Lower leg skin (tissue), 4 donors: ENCODE data around the gene C22orf23. TPM values are rescaled to one million over a fixed set of nuclear protein-coding genes. Genes with fewer than 3 reads are reported as not detected.
"Not testable (repeated sequence)": the region's sequence is repeated elsewhere in the genome, so short reads cannot be mapped to it uniquely, and the experiment has no call there.

ENCODE experiments used
- DNase-seq, 2 donors: peaks; one replicate each; pipeline ENCODE4 v3.0.0-alpha.2; 2019; ENCODE audit warnings: low spot score in 2 of 2
- H3K4me3 ChIP-seq: fragments of 200-600 bp; sonication (generic); 2 replicates; pipeline ENCODE4 v1.5.1; 2017; ENCODE audit warnings: mild to moderate bottlenecking, low read depth; ENCODE audit not compliant: poor library complexity, severe bottlenecking
- POLR2A ChIP-seq, 2 donors: fragments of 450-650 bp; IDR thresholded peaks; one replicate each; pipeline ENCODE4 v1.6.1; 2016 to 2017; ENCODE audit warnings: antibody characterized with exemption in 2 of 2, mild to moderate bottlenecking in 1 of 2, moderate library complexity in 1 of 2
- WGBS, 2 donors: methylation state at CpG; one replicate each; pipeline ENCODE4 v1.1.5; 2018; 5-methylcytosine and 5-hydroxymethylcytosine counted together
- intact Hi-C: fragments of 100-400 bp; cut with DNase I; formaldehyde crosslinking; loops from one replicate; pipeline ENCODE4 v1.15.0; 2023; ENCODE audit warnings: low total_unique reads
- total RNA-seq, 4 donors: library from RNA; depleted of rRNA; stranded (reverse); fragments of >200 nt; gene quantifications; one replicate each; pipeline ENCODE4 v1.1.0, GENCODE V29; 2016
- TF ChIP-seq, protein P1 (sequence below), 3 donors: fragments of 450-650 bp; IDR thresholded peaks; one replicate each; pipeline ENCODE4 v1.5.1; 2016; ENCODE audit warnings: antibody characterized with exemption in 3 of 3, mild to moderate bottlenecking in 3 of 3, moderate library complexity in 2 of 3

Gene C22orf23
- total RNA-seq, 4 donors from 2014 or later: not detected

DNA sequence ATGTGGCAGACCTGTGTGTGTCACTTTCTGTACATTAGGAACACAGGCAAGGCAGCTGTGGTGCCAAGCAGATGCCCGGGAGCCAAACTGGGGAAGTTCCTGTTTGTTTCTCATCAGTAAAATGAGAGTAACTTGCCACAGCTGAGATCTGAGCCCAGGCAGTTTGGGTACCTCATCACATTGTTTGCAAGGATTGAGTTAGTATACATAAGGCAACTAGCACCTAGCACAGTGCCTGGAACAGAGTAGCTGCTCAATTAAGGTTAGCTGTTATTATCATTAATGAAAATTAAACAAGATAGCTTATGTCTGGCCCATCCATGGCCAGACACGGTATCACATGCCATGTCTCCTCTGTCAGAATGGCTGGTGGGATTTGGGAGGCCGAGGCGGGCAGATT lies 23.1 kb upstream of the C22orf23 start:
- intact Hi-C loops: no loop called here
- DNase-seq: no peak
- WGBS, 2 donors: 82 to 84% methylated on average over 4 of the region's 4 CpGs
- no peak for TF ChIP-seq POLR2A (IDR thresholded peaks at IDR 0.05)
- TF ChIP-seq, protein P1, sequence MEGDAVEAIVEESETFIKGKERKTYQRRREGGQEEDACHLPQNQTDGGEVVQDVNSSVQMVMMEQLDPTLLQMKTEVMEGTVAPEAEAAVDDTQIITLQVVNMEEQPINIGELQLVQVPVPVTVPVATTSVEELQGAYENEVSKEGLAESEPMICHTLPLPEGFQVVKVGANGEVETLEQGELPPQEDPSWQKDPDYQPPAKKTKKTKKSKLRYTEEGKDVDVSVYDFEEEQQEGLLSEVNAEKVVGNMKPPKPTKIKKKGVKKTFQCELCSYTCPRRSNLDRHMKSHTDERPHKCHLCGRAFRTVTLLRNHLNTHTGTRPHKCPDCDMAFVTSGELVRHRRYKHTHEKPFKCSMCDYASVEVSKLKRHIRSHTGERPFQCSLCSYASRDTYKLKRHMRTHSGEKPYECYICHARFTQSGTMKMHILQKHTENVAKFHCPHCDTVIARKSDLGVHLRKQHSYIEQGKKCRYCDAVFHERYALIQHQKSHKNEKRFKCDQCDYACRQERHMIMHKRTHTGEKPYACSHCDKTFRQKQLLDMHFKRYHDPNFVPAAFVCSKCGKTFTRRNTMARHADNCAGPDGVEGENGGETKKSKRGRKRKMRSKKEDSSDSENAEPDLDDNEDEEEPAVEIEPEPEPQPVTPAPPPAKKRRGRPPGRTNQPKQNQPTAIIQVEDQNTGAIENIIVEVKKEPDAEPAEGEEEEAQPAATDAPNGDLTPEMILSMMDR (IDR thresholded peaks at IDR 0.05): no peak
- H3K4me3 ChIP-seq: no peak overlapping the region

DNA sequence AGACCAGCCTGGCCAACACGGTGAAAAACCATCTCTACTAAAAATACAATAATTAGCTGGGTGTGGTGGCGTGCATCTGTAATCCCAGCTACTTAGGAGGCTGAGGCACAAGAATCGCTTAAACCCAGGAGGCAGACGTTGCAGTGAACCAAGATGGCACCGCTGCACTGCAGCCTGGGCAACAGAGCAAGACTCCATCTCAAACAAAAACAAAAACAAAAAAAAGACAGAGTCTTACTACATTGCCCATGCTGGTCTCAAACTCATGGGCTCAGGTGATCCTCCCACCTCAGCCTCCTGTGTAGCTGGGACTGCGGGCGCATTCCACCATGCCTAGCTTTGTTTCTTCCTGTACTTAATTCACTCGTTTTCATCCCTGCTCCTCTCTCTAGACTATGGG lies 22.6 kb upstream of the C22orf23 start:
- intact Hi-C loops, H3K4me3 ChIP-seq, DNase-seq: not testable (repeated sequence)
- 76 to 88% methylated on average over 8 of the region's 8 CpGs for WGBS, 2 donors

GRCh38 chr22:37975153-37975552 lies 21.8 kb upstream of the C22orf23 start:
- TF ChIP-seq, protein P1 (IDR thresholded peaks at IDR 0.05): no peak
- no peak for TF ChIP-seq POLR2A (IDR thresholded peaks at IDR 0.05)
- no peak for DNase-seq
- WGBS, 2 donors: 80 to 84% methylated on average over 2 of the region's 2 CpGs
- intact Hi-C loops: no loop called here
- H3K4me3 ChIP-seq: no peak overlapping the region

- TF ChIP-seq, protein P1 (IDR thresholded peaks at IDR 0.05): no peak
- no peak for TF ChIP-seq POLR2A (IDR thresholded peaks at IDR 0.05)
- 92 to 94% methylated on average over 26 to 29 of the region's 33 CpGs for WGBS, 2 donors
- no peak overlapping the region for H3K4me3 ChIP-seq
- intact Hi-C loops: no loop called here
- no peak for DNase-seq
Observed at GRCh38 chr22:37973271-37974170, 20.1 kb upstream of the C22orf23 start.

DNA sequence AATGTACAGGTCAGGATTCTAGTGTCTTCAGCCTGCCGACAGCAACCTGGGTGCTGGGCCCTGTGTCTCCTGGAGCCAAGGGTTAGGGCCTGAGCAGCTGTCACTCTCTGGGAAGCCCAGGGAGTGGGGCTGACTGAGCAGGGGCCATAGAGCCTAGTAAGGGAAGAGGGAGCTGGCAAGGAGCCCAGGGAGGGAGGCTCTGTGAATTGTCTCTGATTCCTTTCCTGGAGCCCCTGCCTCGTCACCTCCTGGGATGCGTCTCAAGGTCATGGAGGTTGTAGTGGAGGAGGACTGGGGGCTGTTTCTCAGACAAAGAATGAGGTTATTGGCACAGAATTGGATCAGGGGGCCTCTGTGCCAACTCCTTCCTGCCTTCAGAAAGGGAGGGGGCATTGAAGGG lies 19.1 kb upstream of the C22orf23 start:
- 84 to 97% methylated on average over 3 of the region's 3 CpGs for WGBS, 2 donors
- intact Hi-C loops: no loop called here
- H3K4me3 ChIP-seq: no peak overlapping the region
- DNase-seq: no peak
- TF ChIP-seq, protein P1 (IDR thresholded peaks at IDR 0.05): no peak
- TF ChIP-seq POLR2A (IDR thresholded peaks at IDR 0.05): no peak

DNA sequence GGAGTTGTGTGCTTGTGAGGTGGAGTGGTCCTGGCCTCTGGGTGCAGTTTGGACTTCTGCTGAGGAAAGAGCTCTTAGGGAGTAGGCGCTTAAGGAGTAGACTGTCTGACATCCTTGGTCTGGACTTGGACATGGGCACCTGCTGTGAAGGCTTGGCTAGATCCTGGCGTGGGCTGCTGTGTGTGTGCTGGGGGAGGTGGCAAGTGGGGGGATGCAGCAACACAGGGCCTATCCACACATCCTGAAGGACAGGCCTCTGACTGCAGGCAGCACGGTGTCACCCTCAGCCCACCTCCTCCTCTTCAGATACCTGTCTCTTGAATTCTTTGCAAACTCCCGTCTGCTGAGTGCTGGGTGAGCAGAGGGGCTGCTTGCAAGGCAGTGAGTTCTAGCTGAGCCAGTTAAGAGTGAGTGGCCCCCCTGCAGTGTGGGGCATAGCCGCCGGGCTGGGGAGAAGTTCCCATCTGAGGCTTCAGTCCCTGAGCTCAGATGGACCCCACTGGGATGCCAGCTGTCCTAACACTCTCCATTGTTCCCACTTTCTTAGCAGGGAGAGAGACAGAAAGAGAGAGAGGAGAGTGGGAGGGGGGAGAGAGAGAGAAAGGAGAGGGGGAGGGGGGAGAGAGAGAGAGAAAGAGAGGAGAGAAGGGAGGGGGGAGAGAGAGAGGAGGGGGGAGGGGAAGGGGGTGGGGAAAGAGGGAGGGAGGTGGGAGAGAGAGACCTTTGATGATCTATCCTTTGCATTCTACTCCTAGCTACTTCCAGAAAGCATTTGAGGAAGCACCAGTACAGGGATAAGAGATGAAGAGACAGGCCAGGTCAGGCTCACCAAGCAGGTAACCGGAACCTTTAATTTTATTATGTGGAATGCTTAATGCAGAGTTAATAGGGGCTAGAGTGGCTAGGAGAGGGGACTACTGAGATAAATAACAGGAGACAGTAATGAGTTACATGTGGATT lies 18.4 kb upstream of the C22orf23 start:
- no peak for DNase-seq
- 80 to 84% methylated on average over 7 of the region's 7 CpGs for WGBS, 2 donors
- intact Hi-C loops: no loop called here
- TF ChIP-seq, protein P1 (IDR thresholded peaks at IDR 0.05): no peak
- no peak for TF ChIP-seq POLR2A (IDR thresholded peaks at IDR 0.05)
- no peak overlapping the region for H3K4me3 ChIP-seq
